Mesenchymal stem cell (in vitro differentiated cells and primary cell): Measurements from ENCODE around the gene VAC14.

ENCODE experiments used
- DNase-seq: peaks from one replicate; pipeline ENCODE4 v3.0.0-alpha.2; 2013
- H2AFZ ChIP-seq: one replicate; pipeline ENCODE4 v1.6.1; 2013; ENCODE audit warnings: low read depth, mild to moderate bottlenecking, control low read depth, inconsistent platforms, low read length, moderate library complexity
- H2AK5ac ChIP-seq: 2 replicates; pipeline ENCODE4 v1.6.1; 2013; ENCODE audit warnings: low read length, moderate library complexity, mild to moderate bottlenecking, inconsistent platforms; ENCODE audit not compliant: severe bottlenecking
- H2BK120ac ChIP-seq: one replicate; pipeline ENCODE4 v1.6.1; 2013; ENCODE audit warnings: low read depth, mild to moderate bottlenecking, inconsistent platforms, low read length, moderate library complexity
- H2BK12ac ChIP-seq, 2 experiments: one replicate each; pipeline ENCODE4 v1.6.1; 2013; ENCODE audit warnings: inconsistent platforms in 2 of 2, low read length in 2 of 2, mild to moderate bottlenecking in 2 of 2, moderate library complexity in 2 of 2, control low read depth in 1 of 2
- H2BK15ac ChIP-seq: one replicate; pipeline ENCODE4 v1.6.1; 2013; ENCODE audit warnings: mild to moderate bottlenecking, low read depth, inconsistent platforms; ENCODE audit not compliant: poor library complexity, severe bottlenecking
- H2BK5ac ChIP-seq: 2 replicates; pipeline ENCODE4 v1.6.1; 2013; ENCODE audit warnings: low read depth, mild to moderate bottlenecking, low read length, control low read depth, inconsistent platforms; ENCODE audit not compliant: poor library complexity, severe bottlenecking
- H3K14ac ChIP-seq, 2 experiments: one replicate each; pipeline ENCODE4 v1.6.1; 2013; ENCODE audit warnings: inconsistent platforms in 2 of 2, low read length in 2 of 2, control low read depth in 1 of 2, mild to moderate bottlenecking in 1 of 2, moderate library complexity in 1 of 2
- H3K18ac ChIP-seq, 2 experiments: one replicate each; pipeline ENCODE4 v1.6.1; 2013; ENCODE audit warnings: inconsistent platforms in 2 of 2, low read length in 2 of 2, control low read depth in 1 of 2, low read depth in 1 of 2, mild to moderate bottlenecking in 1 of 2
- H3K23ac ChIP-seq, 2 experiments: one replicate each; pipeline ENCODE4 v1.6.1; 2013; ENCODE audit warnings: inconsistent platforms in 2 of 2, low read length in 2 of 2, mild to moderate bottlenecking in 2 of 2, moderate library complexity in 2 of 2, control low read depth in 1 of 2
- H3K27ac ChIP-seq: 2 replicates; pipeline ENCODE4 v1.5.1; 2013; ENCODE audit warnings: mild to moderate bottlenecking, moderate library complexity, low read length, control low read depth, inconsistent platforms; ENCODE audit not compliant: poor library complexity, severe bottlenecking
- H3K27me3 ChIP-seq, 2 experiments: 2 replicates each; pipeline versions ENCODE4 v1.6.1 to v1.7.0; 2013; ENCODE audit warnings: low read length in 2 of 2, mild to moderate bottlenecking in 2 of 2, moderate library complexity in 2 of 2, control low read depth in 1 of 2, inconsistent platforms in 1 of 2; ENCODE audit not compliant: control insufficient read depth in 1 of 2, insufficient read depth in 1 of 2
- H3K36me3 ChIP-seq, 2 experiments: 2 replicates each; pipeline versions ENCODE4 v1.6.1 to v1.7.0; 2013; ENCODE audit warnings: low read length in 2 of 2, control low read depth in 1 of 2, inconsistent platforms in 1 of 2, low read depth in 1 of 2, mild to moderate bottlenecking in 1 of 2; ENCODE audit not compliant: insufficient read depth in 2 of 2, control insufficient read depth in 1 of 2
- H3K4ac ChIP-seq, 2 experiments: one replicate each; pipeline ENCODE4 v1.6.1; 2013; ENCODE audit warnings: inconsistent platforms in 2 of 2, low read length in 2 of 2, mild to moderate bottlenecking in 2 of 2, moderate library complexity in 2 of 2, control low read depth in 1 of 2, low read depth in 1 of 2
- H3K4me1 ChIP-seq: 2 replicates; pipeline ENCODE4 v1.6.1; 2013; ENCODE audit warnings: low read depth, low read length, control low read depth; ENCODE audit not compliant: control insufficient read depth, insufficient read depth
- H3K4me2 ChIP-seq: 2 replicates; pipeline ENCODE4 v1.6.1; 2013; ENCODE audit warnings: low read length, mild to moderate bottlenecking, inconsistent platforms; ENCODE audit not compliant: poor library complexity, severe bottlenecking
- H3K4me3 ChIP-seq, 2 experiments: 2 replicates each; pipeline versions ENCODE4 v1.5.1 to v1.7.0; 2013; ENCODE audit warnings: low read length in 2 of 2, mild to moderate bottlenecking in 2 of 2, control low read depth in 1 of 2, low read depth in 1 of 2; ENCODE audit not compliant: insufficient read depth in 1 of 2
- H3K79me1 ChIP-seq: replicated peaks from 2 replicates; pipeline ENCODE4 v1.6.1; 2013; ENCODE audit warnings: mild to moderate bottlenecking, control low read depth, low read length, inconsistent platforms; ENCODE audit not compliant: poor library complexity, severe bottlenecking
- H3K9ac ChIP-seq: 2 replicates; pipeline ENCODE4 v1.7.0; 2013; ENCODE audit warnings: mild to moderate bottlenecking, low read length, moderate library complexity
- H3K9me3 ChIP-seq: 2 replicates; pipeline ENCODE4 v1.7.0; 2013; ENCODE audit warnings: mild to moderate bottlenecking, low read length; ENCODE audit not compliant: control insufficient read depth
- H4K8ac ChIP-seq: one replicate; pipeline ENCODE4 v1.6.1; 2013; ENCODE audit warnings: inconsistent platforms, mild to moderate bottlenecking, low read length, moderate library complexity
- H4K91ac ChIP-seq: one replicate; pipeline ENCODE4 v1.6.1; 2013; ENCODE audit warnings: mild to moderate bottlenecking, low read length, inconsistent platforms
- WGBS: methylation state at CpG from one replicate; pipeline ENCODE4 v1.1.7; 2013; ENCODE audit warnings: mixed read lengths; 5-methylcytosine and 5-hydroxymethylcytosine counted together

Gene VAC14

GRCh38 chr16:70653406-70653805 lies 147.6 kb downstream of the VAC14 start:
- WGBS = 81% methylated on average over 4 of the region's 4 CpGs
- no peak overlapping the region for H3K14ac ChIP-seq
- H2AFZ ChIP-seq = no peak overlapping the region
- H3K79me1 ChIP-seq = no peaks in the 10 kb centered on the region
- H3K4me3 ChIP-seq = no peak overlapping the region
- peaks cover 7% of the 10 kb centered on the region for H3K4me1 ChIP-seq
- H2BK120ac ChIP-seq = no peak overlapping the region
- H2AK5ac ChIP-seq = no peak overlapping the region
- no peak for DNase-seq
- H3K27me3 ChIP-seq = no peaks in the 10 kb centered on the region
- no peak overlapping the region for H4K8ac ChIP-seq
- H3K4ac ChIP-seq = no peak overlapping the region
- no peak overlapping the region for H2BK5ac ChIP-seq
- no peaks in the 10 kb centered on the region for H3K9me3 ChIP-seq
- no peak overlapping the region for H2BK15ac ChIP-seq
- peak overlapping the region in 1 of 2 experiments; percentile 81 for H2BK12ac ChIP-seq
- no peak overlapping the region for H3K18ac ChIP-seq
- no peak overlapping the region for H3K9ac ChIP-seq
- no peak overlapping the region for H3K4me2 ChIP-seq
- no peak overlapping the region for H3K23ac ChIP-seq
- H3K27ac ChIP-seq = no peak overlapping the region
- H3K36me3 ChIP-seq = no peaks in the 10 kb centered on the region
- H4K91ac ChIP-seq = no peak overlapping the region

GRCh38 chr16:70652322-70652721 lies 148.6 kb downstream of the VAC14 start:
- H2BK5ac ChIP-seq = no peak overlapping the region
- H3K27ac ChIP-seq = no peak overlapping the region
- H3K18ac ChIP-seq = no peak overlapping the region
- H3K14ac ChIP-seq = no peak overlapping the region
- no peak overlapping the region for H4K91ac ChIP-seq
- H2AFZ ChIP-seq = no peak overlapping the region
- no peak overlapping the region for H2BK12ac ChIP-seq
- no peak overlapping the region for H3K4me2 ChIP-seq
- H3K4me1 ChIP-seq = peaks cover 7% of the 10 kb centered on the region
- peak overlapping the region; percentile 42 for H3K9ac ChIP-seq
- H3K4ac ChIP-seq = no peak overlapping the region
- H2BK15ac ChIP-seq = no peak overlapping the region
- H2AK5ac ChIP-seq = no peak overlapping the region
- no peaks in the 10 kb centered on the region for H3K27me3 ChIP-seq
- DNase-seq = no peak
- no peak overlapping the region for H4K8ac ChIP-seq
- no peak overlapping the region for H2BK120ac ChIP-seq
- no peaks in the 10 kb centered on the region for H3K9me3 ChIP-seq
- H3K23ac ChIP-seq = no peak overlapping the region
- H3K36me3 ChIP-seq = no peaks in the 10 kb centered on the region
- no peak overlapping the region for H3K4me3 ChIP-seq
- no peaks in the 10 kb centered on the region for H3K79me1 ChIP-seq
- WGBS = no CpG with 5 or more reads among the region's 2 CpGs

- 86% methylated on average over 3 of the region's 3 CpGs for WGBS
- peak overlapping the region; percentile 18 to 53 for H3K18ac ChIP-seq
- H3K4me1 ChIP-seq = peaks cover 9% of the 10 kb centered on the region
- H2BK15ac ChIP-seq = no peak overlapping the region
- H3K4me2 ChIP-seq = no peak overlapping the region
- peak overlapping the region in 1 of 2 experiments; percentile 82 for H3K14ac ChIP-seq
- no peak overlapping the region for H3K27ac ChIP-seq
- no peaks in the 10 kb centered on the region for H3K79me1 ChIP-seq
- no peaks in the 10 kb centered on the region for H3K27me3 ChIP-seq
- no peak overlapping the region for H2BK5ac ChIP-seq
- H3K23ac ChIP-seq = no peak overlapping the region
- H3K9me3 ChIP-seq = no peaks in the 10 kb centered on the region
- H2BK12ac ChIP-seq = peak overlapping the region; percentile 59 to 69
- no peak overlapping the region for H3K4me3 ChIP-seq
- no peak overlapping the region for H2AFZ ChIP-seq
- DNase-seq = peak; percentile 29
- H2BK120ac ChIP-seq = peak overlapping the region; percentile 15
- H3K9ac ChIP-seq = no peak overlapping the region
- no peak overlapping the region for H3K4ac ChIP-seq
- H4K91ac ChIP-seq = peak overlapping the region; percentile 64
- H3K36me3 ChIP-seq = no peaks in the 10 kb centered on the region
- H4K8ac ChIP-seq = peak overlapping the region; percentile 61
- peak overlapping the region; percentile 50 for H2AK5ac ChIP-seq
Measured at GRCh38 chr16:70651524-70651923, 149.4 kb downstream of the VAC14 start.

- H3K79me1 ChIP-seq = no peaks in the 10 kb centered on the region
- no peak overlapping the region for H2AFZ ChIP-seq
- no peaks in the 10 kb centered on the region for H3K36me3 ChIP-seq
- H4K91ac ChIP-seq = no peak overlapping the region
- H3K9me3 ChIP-seq = no peaks in the 10 kb centered on the region
- peaks cover 9% of the 10 kb centered on the region for H3K4me1 ChIP-seq
- H3K14ac ChIP-seq = no peak overlapping the region
- no peaks in the 10 kb centered on the region for H3K27me3 ChIP-seq
- H3K4me3 ChIP-seq = no peak overlapping the region
- no peak overlapping the region for H2BK15ac ChIP-seq
- WGBS = 84% methylated on average over 4 of the region's 4 CpGs
- H2AK5ac ChIP-seq = no peak overlapping the region
- DNase-seq = no peak
- no peak overlapping the region for H3K4me2 ChIP-seq
- no peak overlapping the region for H3K9ac ChIP-seq
- H3K4ac ChIP-seq = no peak overlapping the region
- H3K18ac ChIP-seq = no peak overlapping the region
- H2BK120ac ChIP-seq = no peak overlapping the region
- H3K23ac ChIP-seq = no peak overlapping the region
- H3K27ac ChIP-seq = no peak overlapping the region
- no peak overlapping the region for H2BK5ac ChIP-seq
- no peak overlapping the region for H4K8ac ChIP-seq
- no peak overlapping the region for H2BK12ac ChIP-seq
Measured at GRCh38 chr16:70650216-70650615, 150.7 kb downstream of the VAC14 start.
